Measurements from ENCODE around the gene SCUBE1.

SCUBE1 gene

DNA sequence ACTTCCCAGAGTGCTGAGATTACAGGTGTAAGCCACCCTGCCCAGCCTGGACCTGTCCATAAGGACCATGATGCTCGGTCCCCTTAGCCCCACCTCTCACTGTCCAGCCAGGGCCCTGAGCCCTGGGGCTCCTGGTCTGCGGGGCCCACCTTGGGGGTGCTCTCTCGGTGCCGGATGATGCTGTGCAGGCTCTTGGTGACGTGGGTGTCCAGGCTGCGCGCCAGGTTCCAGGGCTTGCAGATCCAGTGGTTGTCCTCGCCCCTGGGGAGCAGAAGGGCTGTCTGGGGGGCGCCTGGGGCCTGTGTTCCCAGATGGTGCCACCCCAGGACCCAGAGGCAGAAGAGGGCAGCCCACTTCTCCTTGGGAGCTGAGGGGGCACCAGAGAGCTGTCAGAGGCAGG, 169.6 kb downstream of the SCUBE1 start:
- no CpG with 5 or more reads among the region's 9 CpGs for WGBS (ENCODE audit: extremely low coverage, insufficient coverage, insufficient read length)
- H4K12ac ChIP-seq (ENCODE audit: low read depth, low read length) = no peak overlapping the region
- H3K9ac ChIP-seq (ENCODE audit: low read length) = no peak overlapping the region
- H3K79me1 ChIP-seq (ENCODE audit: low read length) = peaks cover 4% of the 10 kb centered on the region
- no peak overlapping the region for H3K23ac ChIP-seq (ENCODE audit: low read length)
- no peaks in the 10 kb centered on the region for H3K27me3 ChIP-seq (ENCODE audit: insufficient read depth, low read length)
- H3K4me1 ChIP-seq (ENCODE audit: control insufficient read depth in 1 of 2, insufficient read depth in 2 of 2, low read length in 2 of 2) = peaks cover 5% of the 10 kb centered on the region in 2 experiments
- H3K18ac ChIP-seq (ENCODE audit: low read length) = no peak overlapping the region
- H3K4me2 ChIP-seq (ENCODE audit: low read length) = no peak overlapping the region
- no peak overlapping the region for H3K4ac ChIP-seq (ENCODE audit: low read depth, low read length)
- H3K79me2 ChIP-seq (ENCODE audit: control insufficient read depth, insufficient read depth, low read length, poor library complexity) = no peaks in the 10 kb centered on the region
- H3K27ac ChIP-seq (ENCODE audit: low read depth, low read length) = no peak overlapping the region
- no peak overlapping the region for H2AFZ ChIP-seq (ENCODE audit: insufficient read depth, low read length, poor library complexity)
- H2BK12ac ChIP-seq (ENCODE audit: low read length) = no peak overlapping the region
- no peak overlapping the region for H2BK120ac ChIP-seq (ENCODE audit: insufficient read depth, low read length, poor library complexity)
- no peak for DNase-seq
- H2BK5ac ChIP-seq (ENCODE audit: low read depth, low read length, poor library complexity) = no peak overlapping the region
- H3K9me3 ChIP-seq (ENCODE audit: insufficient read depth, low read depth, low read length) = no peaks in the 10 kb centered on the region
- H2AK5ac ChIP-seq (ENCODE audit: low read length) = no peak overlapping the region
- no peak overlapping the region for H4K8ac ChIP-seq (ENCODE audit: low read depth, low read length)
- peaks cover 44 to 53% of the 10 kb centered on the region in 2 experiments for H3K36me3 ChIP-seq (ENCODE audit: control insufficient read depth in 1 of 2, insufficient read depth in 2 of 2, low read length in 2 of 2)
- no peak overlapping the region for H3K14ac ChIP-seq (ENCODE audit: low read length)
- no peak overlapping the region for H3K4me3 ChIP-seq (ENCODE audit: low read depth, low read length)
- no peak overlapping the region for H4K91ac ChIP-seq (ENCODE audit: low read depth, low read length)

DNA sequence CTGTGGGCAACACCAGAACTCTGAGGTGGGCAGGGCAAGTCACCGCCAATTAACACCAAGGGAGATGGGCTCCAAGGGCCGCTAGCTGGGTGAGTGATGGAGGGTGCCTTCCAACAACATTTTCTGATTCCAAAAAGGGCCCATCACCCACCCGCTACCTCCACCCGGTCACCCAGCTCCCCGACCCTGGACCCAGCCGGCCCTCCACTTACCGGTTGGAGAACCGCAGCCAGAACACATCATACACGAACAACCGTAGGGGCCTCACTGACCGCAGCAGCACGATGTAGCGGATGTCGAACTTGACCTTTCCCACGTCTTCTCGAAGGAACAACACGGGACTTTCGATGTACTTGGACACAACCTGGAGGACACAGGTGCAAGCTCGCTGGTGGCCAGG, 171.0 kb downstream of the SCUBE1 start:
- no peak overlapping the region for H3K9ac ChIP-seq (ENCODE audit: low read length)
- H4K8ac ChIP-seq (ENCODE audit: low read depth, low read length) = no peak overlapping the region
- WGBS (ENCODE audit: extremely low coverage, insufficient coverage, insufficient read length) = no CpG with 5 or more reads among the region's 19 CpGs

DNA sequence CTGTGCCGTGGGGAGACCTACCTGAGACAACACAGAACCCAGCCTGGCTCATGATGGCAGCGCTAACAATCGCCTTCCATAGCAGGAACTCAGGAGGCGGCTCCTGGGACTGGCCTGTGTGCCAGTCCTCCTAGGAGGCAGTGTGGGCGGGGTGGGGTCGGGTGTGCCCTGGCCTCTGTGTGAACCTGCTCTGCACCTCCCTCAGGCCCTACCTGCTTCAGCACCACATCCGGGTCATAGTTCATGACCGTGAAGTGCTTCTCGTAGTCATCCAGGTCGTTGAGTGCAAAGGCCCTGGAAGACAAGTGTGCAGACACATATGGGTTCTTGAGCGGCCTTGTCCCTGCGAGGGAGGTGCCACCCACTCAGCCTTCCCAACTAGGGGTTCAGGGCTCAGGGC, 171.6 kb downstream of the SCUBE1 start:
- no peak overlapping the region for H2AK5ac ChIP-seq (ENCODE audit: low read length)
- no peak overlapping the region for H3K4me2 ChIP-seq (ENCODE audit: low read length)
- H3K4me3 ChIP-seq (ENCODE audit: low read depth, low read length) = no peak overlapping the region
- H3K36me3 ChIP-seq (ENCODE audit: control insufficient read depth in 1 of 2, insufficient read depth in 2 of 2, low read length in 2 of 2) = peaks cover 51 to 59% of the 10 kb centered on the region in 2 experiments
- H2BK120ac ChIP-seq (ENCODE audit: insufficient read depth, low read length, poor library complexity) = no peak overlapping the region
- no peak overlapping the region for H3K27ac ChIP-seq (ENCODE audit: low read depth, low read length)
- H4K12ac ChIP-seq (ENCODE audit: low read depth, low read length) = no peak overlapping the region
- H2AFZ ChIP-seq (ENCODE audit: insufficient read depth, low read length, poor library complexity) = no peak overlapping the region
- no peak overlapping the region for H3K23ac ChIP-seq (ENCODE audit: low read length)
- no CpG with 5 or more reads among the region's 12 CpGs for WGBS (ENCODE audit: extremely low coverage, insufficient coverage, insufficient read length)
- no peak for DNase-seq
- H3K27me3 ChIP-seq (ENCODE audit: insufficient read depth, low read length) = no peaks in the 10 kb centered on the region
- peaks cover 10 to 12% of the 10 kb centered on the region in 2 experiments for H3K4me1 ChIP-seq (ENCODE audit: control insufficient read depth in 1 of 2, insufficient read depth in 2 of 2, low read length in 2 of 2)
- peaks cover 4% of the 10 kb centered on the region for H3K79me1 ChIP-seq (ENCODE audit: low read length)
- no peak overlapping the region for H4K8ac ChIP-seq (ENCODE audit: low read depth, low read length)
- no peaks in the 10 kb centered on the region for H3K79me2 ChIP-seq (ENCODE audit: control insufficient read depth, insufficient read depth, low read length, poor library complexity)
- no peaks in the 10 kb centered on the region for H3K9me3 ChIP-seq (ENCODE audit: insufficient read depth, low read depth, low read length)
- no peak overlapping the region for H2BK12ac ChIP-seq (ENCODE audit: low read length)
- H2BK5ac ChIP-seq (ENCODE audit: low read depth, low read length, poor library complexity) = no peak overlapping the region
- no peak overlapping the region for H3K14ac ChIP-seq (ENCODE audit: low read length)
- H3K9ac ChIP-seq (ENCODE audit: low read length) = no peak overlapping the region
- H4K91ac ChIP-seq (ENCODE audit: low read depth, low read length) = no peak overlapping the region
- H3K18ac ChIP-seq (ENCODE audit: low read length) = no peak overlapping the region
- H3K4ac ChIP-seq (ENCODE audit: low read depth, low read length) = no peak overlapping the region

More for the DNA sequence above, 171.0 kb downstream of the SCUBE1 start:
- Histone ChIP-seq H3K4me2 (ENCODE audit: low read length) (no peak overlapping the region), H3K4ac (ENCODE audit: low read depth, low read length) (no peak overlapping the region), H3K79me2 (ENCODE audit: control insufficient read depth, insufficient read depth, low read length, poor library complexity) (no peaks in the 10 kb centered on the region), H2BK5ac (ENCODE audit: low read depth, low read length, poor library complexity) (no peak overlapping the region), H2AFZ (ENCODE audit: insufficient read depth, low read length, poor library complexity) (no peak overlapping the region), H3K23ac (ENCODE audit: low read length) (no peak overlapping the region), H3K36me3 (ENCODE audit: control insufficient read depth in 1 of 2, insufficient read depth in 2 of 2, low read length in 2 of 2) (peaks cover 51 to 58% of the 10 kb centered on the region in 2 experiments), H4K91ac (ENCODE audit: low read depth, low read length) (no peak overlapping the region), H4K12ac (ENCODE audit: low read depth, low read length) (no peak overlapping the region), H2AK5ac (ENCODE audit: low read length) (no peak overlapping the region), H3K18ac (ENCODE audit: low read length) (no peak overlapping the region), H3K27me3 (ENCODE audit: insufficient read depth, low read length) (no peaks in the 10 kb centered on the region), H3K14ac (ENCODE audit: low read length) (no peak overlapping the region), H3K4me3 (ENCODE audit: low read depth, low read length) (no peak overlapping the region), H3K9me3 (ENCODE audit: insufficient read depth, low read depth, low read length) (no peaks in the 10 kb centered on the region), H2BK120ac (ENCODE audit: insufficient read depth, low read length, poor library complexity) (no peak overlapping the region), H3K27ac (ENCODE audit: low read depth, low read length) (no peak overlapping the region), H2BK12ac (ENCODE audit: low read length) (no peak overlapping the region), H3K4me1 (ENCODE audit: control insufficient read depth in 1 of 2, insufficient read depth in 2 of 2, low read length in 2 of 2) (peaks cover 10 to 12% of the 10 kb centered on the region in 2 experiments), H3K79me1 (ENCODE audit: low read length) (peaks cover 4% of the 10 kb centered on the region)
- DNase-seq = no peak

DNA sequence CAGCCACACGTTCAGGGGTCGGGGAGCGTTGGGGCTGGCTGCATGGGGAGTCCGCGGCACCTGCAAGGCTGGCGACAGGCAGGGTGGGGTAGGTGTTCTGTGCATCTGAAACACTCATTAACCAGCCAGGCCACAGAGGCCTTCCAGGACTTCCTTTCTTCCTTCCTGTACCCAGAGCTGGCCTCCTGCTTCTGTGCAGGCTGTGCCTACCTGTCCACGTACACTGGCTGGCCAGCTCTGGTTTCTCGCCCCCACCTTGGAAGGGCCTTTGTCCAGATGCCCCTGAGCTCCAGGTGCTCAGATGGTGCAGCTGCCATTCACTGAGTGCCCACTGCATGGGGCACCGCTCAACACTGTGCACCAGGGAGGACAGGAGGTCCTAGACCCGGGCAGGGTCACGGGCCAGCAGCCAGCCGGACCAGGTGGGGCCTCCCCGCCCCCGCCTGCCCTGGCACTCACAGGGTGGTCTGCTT, 172.1 kb downstream of the SCUBE1 start:
- H4K12ac ChIP-seq (ENCODE audit: low read depth, low read length) = no peak overlapping the region
- no peak overlapping the region for H3K23ac ChIP-seq (ENCODE audit: low read length)
- H3K27me3 ChIP-seq (ENCODE audit: insufficient read depth, low read length) = no peaks in the 10 kb centered on the region
- no peaks in the 10 kb centered on the region for H3K9me3 ChIP-seq (ENCODE audit: insufficient read depth, low read depth, low read length)
- H3K4me2 ChIP-seq (ENCODE audit: low read length) = no peak overlapping the region
- H2AFZ ChIP-seq (ENCODE audit: insufficient read depth, low read length, poor library complexity) = no peak overlapping the region
- no peak overlapping the region for H3K4ac ChIP-seq (ENCODE audit: low read depth, low read length)
- H3K9ac ChIP-seq (ENCODE audit: low read length) = no peak overlapping the region
- H2BK5ac ChIP-seq (ENCODE audit: low read depth, low read length, poor library complexity) = no peak overlapping the region
- no peak overlapping the region for H2BK120ac ChIP-seq (ENCODE audit: insufficient read depth, low read length, poor library complexity)
- peaks cover 4% of the 10 kb centered on the region for H3K79me1 ChIP-seq (ENCODE audit: low read length)
- no peak overlapping the region for H3K18ac ChIP-seq (ENCODE audit: low read length)
- peaks cover 48 to 59% of the 10 kb centered on the region in 2 experiments for H3K36me3 ChIP-seq (ENCODE audit: control insufficient read depth in 1 of 2, insufficient read depth in 2 of 2, low read length in 2 of 2)
- H3K4me1 ChIP-seq (ENCODE audit: control insufficient read depth in 1 of 2, insufficient read depth in 2 of 2, low read length in 2 of 2) = peaks cover 10 to 12% of the 10 kb centered on the region in 2 experiments
- H3K79me2 ChIP-seq (ENCODE audit: control insufficient read depth, insufficient read depth, low read length, poor library complexity) = no peaks in the 10 kb centered on the region
- no peak overlapping the region for H4K8ac ChIP-seq (ENCODE audit: low read depth, low read length)
- no peak overlapping the region for H4K91ac ChIP-seq (ENCODE audit: low read depth, low read length)
- H3K4me3 ChIP-seq (ENCODE audit: low read depth, low read length) = no peak overlapping the region
- DNase-seq = no peak
- H2AK5ac ChIP-seq (ENCODE audit: low read length) = no peak overlapping the region
- no peak overlapping the region for H2BK12ac ChIP-seq (ENCODE audit: low read length)
- H3K27ac ChIP-seq (ENCODE audit: low read depth, low read length) = no peak overlapping the region
- WGBS (ENCODE audit: extremely low coverage, insufficient coverage, insufficient read length) = no CpG with 5 or more reads among the region's 14 CpGs
- H3K14ac ChIP-seq (ENCODE audit: low read length) = no peak overlapping the region
